SK-N-SH treated with all-trans-retinoic acid at 6 μM for 48 hours (cell line): Measurements from ENCODE around the gene KIF6.

Source experiments
- ARNTL ChIP-seq: fragments of 450-650 bp; formaldehyde crosslinking; IDR thresholded peaks from 2 replicates; pipeline ENCODE4 v1.5.0; 2020; ENCODE audit warnings: low read depth, mild to moderate bottlenecking, moderate library complexity, borderline replicate concordance
- BACH2 ChIP-seq: fragments of 250-450 bp; sonication (Bioruptor Pico); IDR thresholded peaks from 2 replicates; pipeline ENCODE4 v1.9.0; 2021; ENCODE audit warnings: mild to moderate bottlenecking, borderline replicate concordance
- GLIS3 ChIP-seq: fragments of 250-450 bp; sonication (Bioruptor Pico); IDR thresholded peaks from 2 replicates; pipeline ENCODE4 v1.5.0; 2020; ENCODE audit warnings: mild to moderate bottlenecking, moderate library complexity
- ISL1 ChIP-seq: fragments of 250-450 bp; sonication (Bioruptor Pico); IDR thresholded peaks from 2 replicates; pipeline ENCODE4 v2.1.2; 2022; ENCODE audit warnings: mild to moderate bottlenecking, moderate library complexity
- PATZ1 ChIP-seq: fragments of 250-450 bp; sonication (Bioruptor Pico); IDR thresholded peaks from 2 replicates; pipeline ENCODE4 v1.8.0; 2020; ENCODE audit warnings: mild to moderate bottlenecking, moderate library complexity, borderline replicate concordance
- RARB ChIP-seq: fragments of 250-450 bp; sonication (Bioruptor Pico); IDR thresholded peaks from 2 replicates; pipeline ENCODE4 v1.8.0; 2021; ENCODE audit warnings: mild to moderate bottlenecking, moderate library complexity
- TOX ChIP-seq: fragments of 250-450 bp; sonication (Bioruptor Pico); IDR thresholded peaks from 2 replicates; pipeline ENCODE4 v1.8.0; 2021; ENCODE audit warnings: mild to moderate bottlenecking, moderate library complexity, borderline replicate concordance
- ZC3H10 ChIP-seq: fragments of 250-450 bp; sonication (Bioruptor Pico); IDR thresholded peaks from 2 replicates; pipeline ENCODE4 v1.5.1; 2021; ENCODE audit warnings: mild to moderate bottlenecking, moderate library complexity
- ZFP30 ChIP-seq: fragments of 450-650 bp; formaldehyde crosslinking; IDR thresholded peaks from 2 replicates; pipeline ENCODE4 v1.5.0; 2022; ENCODE audit warnings: mild to moderate bottlenecking, moderate library complexity
- ZNF70 ChIP-seq: fragments of 450-650 bp; formaldehyde crosslinking; IDR thresholded peaks from 2 replicates; pipeline ENCODE4 v1.5.0; 2020; ENCODE audit warnings: mild to moderate bottlenecking, moderate library complexity
- ZNF8 ChIP-seq: fragments of 450-650 bp; formaldehyde crosslinking; IDR thresholded peaks from 2 replicates; pipeline ENCODE4 v1.5.0; 2020; ENCODE audit warnings: mild to moderate bottlenecking, moderate library complexity
- TF ChIP-seq, protein P1 (sequence below): fragments of 250-450 bp; sonication (Bioruptor Pico); IDR thresholded peaks from 2 replicates; pipeline ENCODE4 v1.5.1; 2020; ENCODE audit warnings: low read depth, mild to moderate bottlenecking, moderate library complexity
- TF ChIP-seq, protein P2 (sequence below): fragments of 250-450 bp; sonication (Bioruptor Pico); IDR thresholded peaks from 2 replicates; pipeline ENCODE4 v1.5.0; 2020; ENCODE audit warnings: mild to moderate bottlenecking, moderate library complexity

GRCh38 chr6:39389484-39389767 lies 335.8 kb downstream of the KIF6 start:
- TF ChIP-seq ZC3H10 (no peak), BACH2 (CRISPR knock-in tag) (no peak), TOX (CRISPR knock-in tag) (no peak), ISL1 (CRISPR knock-in tag) (no peak), RARB (CRISPR knock-in tag) (no peak), ZNF70 (CRISPR knock-in tag) (no peak), ARNTL (CRISPR knock-in tag) (no peak), GLIS3 (CRISPR knock-in tag) (no peak), PATZ1 (CRISPR knock-in tag) (no peak), ZNF8 (no peak), ZFP30 (no peak)
- TF ChIP-seq, protein P1, sequence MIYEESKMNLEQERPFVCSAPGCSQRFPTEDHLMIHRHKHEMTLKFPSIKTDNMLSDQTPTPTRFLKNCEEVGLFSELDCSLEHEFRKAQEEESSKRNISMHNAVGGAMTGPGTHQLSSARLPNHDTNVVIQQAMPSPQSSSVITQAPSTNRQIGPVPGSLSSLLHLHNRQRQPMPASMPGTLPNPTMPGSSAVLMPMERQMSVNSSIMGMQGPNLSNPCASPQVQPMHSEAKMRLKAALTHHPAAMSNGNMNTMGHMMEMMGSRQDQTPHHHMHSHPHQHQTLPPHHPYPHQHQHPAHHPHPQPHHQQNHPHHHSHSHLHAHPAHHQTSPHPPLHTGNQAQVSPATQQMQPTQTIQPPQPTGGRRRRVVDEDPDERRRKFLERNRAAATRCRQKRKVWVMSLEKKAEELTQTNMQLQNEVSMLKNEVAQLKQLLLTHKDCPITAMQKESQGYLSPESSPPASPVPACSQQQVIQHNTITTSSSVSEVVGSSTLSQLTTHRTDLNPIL (CRISPR knock-in tag): no peak
- TF ChIP-seq, protein P2, sequence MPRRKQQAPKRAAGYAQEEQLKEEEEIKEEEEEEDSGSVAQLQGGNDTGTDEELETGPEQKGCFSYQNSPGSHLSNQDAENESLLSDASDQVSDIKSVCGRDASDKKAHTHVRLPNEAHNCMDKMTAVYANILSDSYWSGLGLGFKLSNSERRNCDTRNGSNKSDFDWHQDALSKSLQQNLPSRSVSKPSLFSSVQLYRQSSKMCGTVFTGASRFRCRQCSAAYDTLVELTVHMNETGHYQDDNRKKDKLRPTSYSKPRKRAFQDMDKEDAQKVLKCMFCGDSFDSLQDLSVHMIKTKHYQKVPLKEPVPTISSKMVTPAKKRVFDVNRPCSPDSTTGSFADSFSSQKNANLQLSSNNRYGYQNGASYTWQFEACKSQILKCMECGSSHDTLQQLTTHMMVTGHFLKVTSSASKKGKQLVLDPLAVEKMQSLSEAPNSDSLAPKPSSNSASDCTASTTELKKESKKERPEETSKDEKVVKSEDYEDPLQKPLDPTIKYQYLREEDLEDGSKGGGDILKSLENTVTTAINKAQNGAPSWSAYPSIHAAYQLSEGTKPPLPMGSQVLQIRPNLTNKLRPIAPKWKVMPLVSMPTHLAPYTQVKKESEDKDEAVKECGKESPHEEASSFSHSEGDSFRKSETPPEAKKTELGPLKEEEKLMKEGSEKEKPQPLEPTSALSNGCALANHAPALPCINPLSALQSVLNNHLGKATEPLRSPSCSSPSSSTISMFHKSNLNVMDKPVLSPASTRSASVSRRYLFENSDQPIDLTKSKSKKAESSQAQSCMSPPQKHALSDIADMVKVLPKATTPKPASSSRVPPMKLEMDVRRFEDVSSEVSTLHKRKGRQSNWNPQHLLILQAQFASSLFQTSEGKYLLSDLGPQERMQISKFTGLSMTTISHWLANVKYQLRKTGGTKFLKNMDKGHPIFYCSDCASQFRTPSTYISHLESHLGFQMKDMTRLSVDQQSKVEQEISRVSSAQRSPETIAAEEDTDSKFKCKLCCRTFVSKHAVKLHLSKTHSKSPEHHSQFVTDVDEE (CRISPR knock-in tag): no peak
